K562 (cell line): ENCODE measurements around the gene USF2. TPM values are rescaled to one million over a fixed set of nuclear protein-coding genes. Genes with fewer than 3 reads are reported as not detected.
A peak's percentile ranks its signal among the peaks of the same experiment; 100 is the strongest.

Experiments
- CBX5 ChIP-seq: IDR thresholded peaks from 2 replicates; pipeline ENCODE4 v1.6.1; 2014; ENCODE audit warnings: low read depth, borderline replicate concordance
- CCAR2 ChIP-seq: fragments of 200-400 bp; formaldehyde crosslinking; IDR thresholded peaks from 2 replicates; pipeline ENCODE4 v1.6.1; 2017; ENCODE audit warnings: mild to moderate bottlenecking, low read depth, low read length
- L3MBTL2 ChIP-seq: fragments of 450-650 bp; IDR thresholded peaks from 2 replicates; pipeline ENCODE4 v1.6.1; 2016; ENCODE audit warnings: mild to moderate bottlenecking, moderate library complexity
- LARP7 ChIP-seq: fragments of 450-650 bp; IDR thresholded peaks from 2 replicates; pipeline ENCODE4 v1.6.1; 2016
- MCM3 ChIP-seq: fragments of 450-650 bp; IDR thresholded peaks from 2 replicates; pipeline ENCODE4 v1.6.1; 2016
- MYC ChIP-seq, 2 experiments: fragments of 250-450 bp in 1 of 2; sonication (Bioruptor Pico) in 1 of 2; IDR thresholded peaks; 2 replicates each; pipeline versions ENCODE4 v1.5.1 to v1.6.1; 2012 to 2021; ENCODE audit warnings: low read depth in 2 of 2, borderline replicate concordance in 1 of 2, improper control_type of control experiment in 1 of 2, low read length in 1 of 2, mild to moderate bottlenecking in 1 of 2, moderate library complexity in 1 of 2
- NONO ChIP-seq, 2 experiments: fragments of 200-400 bp in 1 of 2; fragments of 450-650 bp in 1 of 2; formaldehyde crosslinking in 1 of 2; IDR thresholded peaks; 2 replicates each; pipeline ENCODE4 v1.6.1; 2017; ENCODE audit warnings: low read depth in 2 of 2, mild to moderate bottlenecking in 2 of 2, moderate library complexity in 2 of 2, low read length in 1 of 2
- PKNOX1 ChIP-seq: fragments of 450-650 bp; IDR thresholded peaks from 2 replicates; pipeline ENCODE4 v1.6.1; 2016
- PTBP1 ChIP-seq: fragments of 200-400 bp; formaldehyde crosslinking; IDR thresholded peaks from 2 replicates; pipeline ENCODE4 v1.6.1; 2017; ENCODE audit warnings: low read depth, low read length
- RBM14 ChIP-seq: fragments of 200-400 bp; formaldehyde crosslinking; IDR thresholded peaks from 2 replicates; pipeline ENCODE4 v1.6.1; 2018; ENCODE audit warnings: low read depth, mild to moderate bottlenecking, low read length, moderate library complexity, borderline replicate concordance; ENCODE audit not compliant: insufficient read depth
- SAFB2 ChIP-seq: fragments of 200-400 bp; formaldehyde crosslinking; IDR thresholded peaks from 2 replicates; pipeline ENCODE4 v1.6.1; 2018; ENCODE audit warnings: borderline replicate concordance, low read length, low read depth, moderate library complexity; ENCODE audit not compliant: severe bottlenecking
- SPI1 ChIP-seq: IDR thresholded peaks from 2 replicates; pipeline ENCODE4 v1.6.1; 2011; ENCODE audit warnings: low read depth, low read length, control low read depth, borderline replicate concordance
- TARDBP ChIP-seq: fragments of 450-650 bp; IDR thresholded peaks from 2 replicates; pipeline ENCODE4 v1.6.1; 2016
- USF2 ChIP-seq: sonication (generic); formaldehyde crosslinking; IDR thresholded peaks from 2 replicates; pipeline ENCODE4 v1.5.0; 2020; ENCODE audit warnings: missing genetic modification reagents
- XRCC3 ChIP-seq: fragments of 450-650 bp; IDR thresholded peaks from 2 replicates; pipeline ENCODE4 v1.6.1; 2017; ENCODE audit warnings: mild to moderate bottlenecking, moderate library complexity
- ZBTB40 ChIP-seq, 2 experiments: fragments of 450-650 bp in 1 of 2; sonication (generic) in 1 of 2; formaldehyde crosslinking in 1 of 2; IDR thresholded peaks; 2 replicates each; pipeline versions ENCODE4 v1.7.1 to v1.9.0; 2016 to 2022; ENCODE audit warnings: inconsistent platforms in 1 of 2, mild to moderate bottlenecking in 1 of 2, missing genetic modification reagents in 1 of 2
- ZNF263 ChIP-seq: sonication (generic); formaldehyde crosslinking; IDR thresholded peaks from 2 replicates; pipeline ENCODE4 v1.8.0; 2022; ENCODE audit warnings: mild to moderate bottlenecking, missing genetic modification reagents, borderline replicate concordance
- polyA plus RNA-seq, 8 experiments: library from polyadenylated mRNA; depleted of rRNA in 4 of 8; stranded (reverse) in 5 of 8; unstranded in 3 of 8; fragments of >200 nt; fragmentation: Nextera tagmentation in 2 of 8; fragmentation: Illumina TruSeq in 1 of 8; extraction: Ambion mirVana in 2 of 8; extraction: Trizol in 1 of 8; gene quantifications; 2 replicates each; pipeline versions ENCODE4 v1.2.1 to v1.2.3, GENCODE V29; 2011 to 2014; ENCODE audit warnings: inconsistent platforms in 1 of 8, missing spikeins in 1 of 8
- total RNA-seq, 7 experiments: library from RNA; depleted of rRNA in 6 of 7; stranded (reverse); fragments of >200 nt in 6 of 7; fragmentation: Illumina TruSeq in 2 of 7; extraction: Trizol in 2 of 7; gene quantifications; 2 replicates each; pipeline versions ENCODE4 v1.2.1 to v1.2.3, GENCODE V29; 2011 to 2021; ENCODE audit warnings: low replicate concordance in 1 of 7

Gene USF2
- total and polyA plus RNA-seq, 9 of the 15 experiments (the other 6 are each of a cell fraction or from before 2014, with no cell fraction given) = 0.27 to 93.7 (median 58.4) TPM

- TF ChIP-seq MYC (IDR thresholded peaks at IDR 0.05; ENCODE audit: low read depth, low read length) = peak; percentile 72
- no peak for TF ChIP-seq MYC (CRISPR knock-in tag; IDR thresholded peaks at IDR 0.05; ENCODE audit: borderline replicate concordance, low read depth)
- TF ChIP-seq TARDBP = no peak
- peak; percentile 29; the same call in 1 of the 2 replicates for TF ChIP-seq SPI1
- no peak for TF ChIP-seq PTBP1
- TF ChIP-seq CBX5 = no peak
- no peak for TF ChIP-seq NONO (IDR thresholded peaks at IDR 0.05; ENCODE audit: low read depth in 2 of 2, low read length in 1 of 2)
- TF ChIP-seq L3MBTL2 = peak; percentile 88
- TF ChIP-seq MCM3 = no peak
- no peak for TF ChIP-seq ZBTB40 (IDR thresholded peaks at IDR 0.05)
- no peak for TF ChIP-seq ZBTB40 (CRISPR knock-in tag; IDR thresholded peaks at IDR 0.05)
- no peak for TF ChIP-seq SAFB2
- no peak for TF ChIP-seq XRCC3
- no peak for TF ChIP-seq CCAR2
- TF ChIP-seq PKNOX1 = peak; percentile 56; the same call in 1 of the 2 replicates
- TF ChIP-seq RBM14 = no peak
- TF ChIP-seq LARP7 = no peak
- TF ChIP-seq ZNF263 = no peak
- TF ChIP-seq USF2 (CRISPR knock-in tag) = no peak
Measured at GRCh38 chr19:35223084-35223790, 45.5 kb upstream of the USF2 start (continued).
